AG04450 (cell line): Measurements from ENCODE around the gene ATP2C1. TPM values are rescaled to one million over a fixed set of nuclear protein-coding genes. Genes with fewer than 3 reads are reported as not detected.

ENCODE experiments used
- CTCF ChIA-PET: fragments of 300-600, 350-600 bp; formaldehyde crosslinking; extraction: SDS; loops from one replicate; lab custom pipeline; 2022; ENCODE audit warnings: antibody characterized with exemption, inconsistent platforms; lab: Charles Lee
- POLR2A ChIA-PET: fragments of 350-600 bp; formaldehyde crosslinking; extraction: SDS; loops from one replicate; lab custom pipeline; 2021; ENCODE audit warnings: antibody characterized with exemption, inconsistent platforms; lab: Yijun Ruan, JAX
- DNase-seq: peaks from one replicate; pipeline ENCODE4 v3.0.0-alpha.2; 2011; ENCODE audit warnings: low read depth, low spot score
- H3K27ac ChIP-seq: one replicate; pipeline ENCODE4 v1.5.1; 2012; ENCODE audit warnings: low read depth, low read length, control low read depth
- H3K27me3 ChIP-seq: one replicate; pipeline ENCODE4 v1.6.0; 2012; ENCODE audit warnings: low read length; ENCODE audit not compliant: control insufficient read depth, insufficient read depth
- H3K4me3 ChIP-seq: 2 replicates; pipeline ENCODE4 v1.5.1; 2011; ENCODE audit warnings: mild to moderate bottlenecking, low read depth, low read length, control low read depth
- H3K9me3 ChIP-seq: 2 replicates; pipeline ENCODE4 v1.5.1; 2012; ENCODE audit warnings: low read length; ENCODE audit not compliant: control insufficient read depth, insufficient read depth
- CTCF ChIP-seq: IDR thresholded peaks from 2 replicates; pipeline ENCODE4 v1.5.1; 2011; ENCODE audit warnings: low read depth, low read length, control low read depth, inconsistent platforms
- polyA plus RNA-seq: library from polyadenylated mRNA; depleted of rRNA; stranded (reverse); fragments of >200 nt; gene quantifications from 2 replicates; pipeline ENCODE4 v1.2.3, GENCODE V29; 2011

The ATP2C1 gene
- polyA plus RNA-seq, 1 experiment, result 103 TPM

GRCh38 chr3:130876594-130876993 lies 17.3 kb upstream of the ATP2C1 start:
- H3K4me3 ChIP-seq, result no peak overlapping the region
- no peak overlapping the region for H3K27ac ChIP-seq
- ChIA-PET POLR2A (no interaction called here), CTCF (interaction anchor here (0.5 kb wide), 1 partner anchor 599 kb away, joined by 3 read pairs; no protein-coding TSS in a partner anchor)
- DNase-seq, result no peak
- no peak for TF ChIP-seq CTCF
- H3K27me3 ChIP-seq, result no peaks in the 10 kb centered on the region
- no peaks in the 10 kb centered on the region for H3K9me3 ChIP-seq

GRCh38 chr3:130878464-130878863 lies 15.4 kb upstream of the ATP2C1 start:
- no peak for DNase-seq
- H3K9me3 ChIP-seq, result no peaks in the 10 kb centered on the region
- H3K4me3 ChIP-seq, result no peak overlapping the region
- H3K27ac ChIP-seq, result no peak overlapping the region
- ChIA-PET CTCF (interaction anchor here (0.9 kb wide), 1 partner anchor 15 kb away, joined by 4 read pairs; the partner anchor contains the start of gene ATP2C1), POLR2A (no interaction called here)
- H3K27me3 ChIP-seq, result no peaks in the 10 kb centered on the region
- TF ChIP-seq CTCF, result no peak

GRCh38 chr3:130889416-130889946 lies 4.4 kb upstream of the ATP2C1 start:
- ChIA-PET POLR2A (interaction anchor here (0.7 kb wide), 1 partner anchor 54 kb away, joined by 8 read pairs; no protein-coding TSS in a partner anchor), CTCF (interaction anchor here (3.1 to 6.4 kb wide), 2 partner anchors 130 to 614 kb away, joined by 13 to 56 read pairs; no protein-coding TSS in a partner anchor)
- no peaks in the 10 kb centered on the region for H3K9me3 ChIP-seq
- no peak overlapping the region for H3K4me3 ChIP-seq
- H3K27me3 ChIP-seq, result no peaks in the 10 kb centered on the region
- TF ChIP-seq CTCF, result no peak
- H3K27ac ChIP-seq, result no peak overlapping the region
- DNase-seq, result no peak

GRCh38 chr3:130892759-130893375 lies 1.0 kb upstream of the ATP2C1 start:
- Histone ChIP-seq H3K27ac (peak overlapping the region; percentile 86), H3K27me3 (no peaks in the 10 kb centered on the region), H3K4me3 (peak overlapping the region; percentile 86), H3K9me3 (no peaks in the 10 kb centered on the region)
- ChIA-PET POLR2A (interaction anchor here (1.0 to 2.7 kb wide), 3 partner anchors 41 to 143 kb away, joined by 3 to 16 read pairs (median 4); partner anchors contain the start of genes ASTE1 and NEK11), CTCF (interaction anchor here (0.6 to 6.4 kb wide), 47 partner anchors 9 to 656 kb away, joined by 3 to 56 read pairs (median 4); partner anchors contain the start of genes ASTE1, NEK11 and PIK3R4)
- peak; percentile 37 for DNase-seq
- peak; percentile 91 for TF ChIP-seq CTCF
